H9 (cell line): ENCODE results near the gene ATP6V0A4. TPM values are rescaled to one million over a fixed set of nuclear protein-coding genes. Genes with fewer than 3 reads are reported as not detected.

Experiments
- DNase-seq: peaks from one replicate; pipeline ENCODE4 v3.0.0-alpha.2; 2017
- H2AFZ ChIP-seq: one replicate; pipeline ENCODE4 v1.6.1; 2013; ENCODE audit warnings: mild to moderate bottlenecking, low read length, control low read depth, moderate library complexity
- H2AK5ac ChIP-seq: 2 replicates; pipeline ENCODE4 v1.6.1; 2013; ENCODE audit warnings: low read length, control low read depth, mixed read lengths; ENCODE audit not compliant: insufficient read length
- H2BK120ac ChIP-seq: one replicate; pipeline ENCODE4 v1.6.1; 2013; ENCODE audit warnings: low read depth, mild to moderate bottlenecking, low read length, control low read depth, inconsistent platforms; ENCODE audit not compliant: poor library complexity, severe bottlenecking
- H2BK12ac ChIP-seq: 2 replicates; pipeline ENCODE4 v1.6.1; 2013; ENCODE audit warnings: low read length, control low read depth, mixed read lengths, low read depth; ENCODE audit not compliant: insufficient read length
- H2BK15ac ChIP-seq: 2 replicates; pipeline ENCODE4 v1.6.1; 2013; ENCODE audit warnings: low read depth, low read length, control low read depth
- H2BK20ac ChIP-seq: one replicate; pipeline ENCODE4 v1.6.1; 2013; ENCODE audit warnings: low read depth, mild to moderate bottlenecking, low read length, control low read depth, inconsistent platforms; ENCODE audit not compliant: poor library complexity, severe bottlenecking
- H2BK5ac ChIP-seq: 2 replicates; pipeline ENCODE4 v1.6.1; 2013; ENCODE audit warnings: low read length, control low read depth, mixed read lengths; ENCODE audit not compliant: insufficient read length
- H3K14ac ChIP-seq: 2 replicates; pipeline ENCODE4 v1.6.1; 2013; ENCODE audit warnings: low read length, control low read depth; ENCODE audit not compliant: insufficient read depth
- H3K18ac ChIP-seq: 2 replicates; pipeline ENCODE4 v1.6.1; 2013; ENCODE audit warnings: low read depth, mild to moderate bottlenecking, mixed read lengths, low read length, control low read depth; ENCODE audit not compliant: insufficient read length
- H3K23ac ChIP-seq: 2 replicates; pipeline ENCODE4 v1.6.1; 2013; ENCODE audit warnings: low read length, control low read depth, mixed read lengths, low read depth; ENCODE audit not compliant: insufficient read length
- H3K23me2 ChIP-seq: 2 replicates; pipeline ENCODE4 v1.6.1; 2013; ENCODE audit warnings: low read depth, mild to moderate bottlenecking, mixed read lengths, low read length, control low read depth; ENCODE audit not compliant: insufficient read length, poor library complexity, severe bottlenecking
- H3K27ac ChIP-seq: 2 replicates; pipeline ENCODE4 v1.5.1; 2013; ENCODE audit warnings: low read length, control low read depth, mixed read lengths, low read depth; ENCODE audit not compliant: insufficient read length
- H3K27me3 ChIP-seq: 2 replicates; pipeline ENCODE4 v1.6.1; 2013; ENCODE audit warnings: low read length, control low read depth, inconsistent platforms; ENCODE audit not compliant: insufficient read depth
- H3K4ac ChIP-seq: 2 replicates; pipeline ENCODE4 v1.6.1; 2013; ENCODE audit warnings: low read depth, mild to moderate bottlenecking, control low read depth, inconsistent platforms, low read length, moderate library complexity
- H3K4me1 ChIP-seq: 2 replicates; pipeline ENCODE4 v1.6.1; 2013; ENCODE audit warnings: low read length, control low read depth, inconsistent platforms; ENCODE audit not compliant: insufficient read depth
- H3K4me2 ChIP-seq: 2 replicates; pipeline ENCODE4 v1.6.1; 2013; ENCODE audit warnings: low read length, control low read depth, mixed read lengths; ENCODE audit not compliant: insufficient read length, insufficient read depth
- H3K56ac ChIP-seq: 2 replicates; pipeline ENCODE4 v1.6.1; 2013; ENCODE audit warnings: low read depth, mild to moderate bottlenecking, mixed read lengths, low read length, control low read depth; ENCODE audit not compliant: insufficient read length
- H3K79me1 ChIP-seq: 2 replicates; pipeline ENCODE4 v1.6.1; 2013; ENCODE audit warnings: low read depth, mild to moderate bottlenecking, moderate library complexity, low read length, control low read depth, inconsistent platforms; ENCODE audit not compliant: insufficient read depth, poor library complexity, severe bottlenecking
- H3K79me2 ChIP-seq: 2 replicates; pipeline ENCODE4 v1.6.1; 2013; ENCODE audit warnings: low read length, control low read depth, inconsistent platforms; ENCODE audit not compliant: insufficient read depth
- H3K9ac ChIP-seq: 2 replicates; pipeline ENCODE4 v1.6.1; 2013; ENCODE audit warnings: low read length, control low read depth, mixed read lengths; ENCODE audit not compliant: insufficient read length; ENCODE audit errors: extremely low read depth
- H3K9me3 ChIP-seq: one replicate; pipeline ENCODE4 v1.6.1; 2013; ENCODE audit warnings: low read depth, low read length, inconsistent platforms; ENCODE audit not compliant: control insufficient read depth
- H3T11ph ChIP-seq: one replicate; pipeline ENCODE4 v1.6.1; 2013; ENCODE audit warnings: mild to moderate bottlenecking, low read length, control low read depth, inconsistent platforms
- H4K20me1 ChIP-seq: one replicate; pipeline ENCODE4 v1.6.1; 2013; ENCODE audit not compliant: control insufficient read depth, insufficient read length, insufficient read depth
- H4K5ac ChIP-seq: 2 replicates; pipeline ENCODE4 v1.6.1; 2013; ENCODE audit warnings: low read depth, mild to moderate bottlenecking, mixed read lengths, low read length, control low read depth; ENCODE audit not compliant: insufficient read length
- H4K8ac ChIP-seq: replicated peaks from 2 replicates; pipeline ENCODE4 v1.6.1; 2013; ENCODE audit warnings: low read length, control low read depth, mixed read lengths, low read depth; ENCODE audit not compliant: insufficient read length
- H4K91ac ChIP-seq: 2 replicates; pipeline ENCODE4 v1.6.1; 2013; ENCODE audit warnings: low read depth, mild to moderate bottlenecking, moderate library complexity, mixed read lengths, low read length, control low read depth; ENCODE audit not compliant: insufficient read length
- H3K27ac Mint-ChIP-seq, 3 experiments: 2 replicates in 2 of 3; 3 replicates in 1 of 3; pipeline ENCODE4 v1.8.0; 2020 to 2021; ENCODE audit warnings: mixed read lengths in 3 of 3, mild to moderate bottlenecking in 1 of 3, moderate library complexity in 1 of 3
- H3K27me3 Mint-ChIP-seq: 2 replicates; pipeline ENCODE4 v1.8.0; 2021; ENCODE audit warnings: low read depth, mild to moderate bottlenecking, moderate library complexity, mixed read lengths
- H3K36me3 Mint-ChIP-seq, 3 experiments: 2 replicates in 2 of 3; 3 replicates in 1 of 3; pipeline ENCODE4 v1.8.0; 2020 to 2021; ENCODE audit warnings: low read depth in 3 of 3, mixed read lengths in 3 of 3; ENCODE audit not compliant: insufficient read depth in 1 of 3
- H3K4me1 Mint-ChIP-seq, 2 experiments: 2 replicates each; pipeline ENCODE4 v1.8.0; 2020; ENCODE audit warnings: mixed read lengths in 2 of 2
- H3K4me3 Mint-ChIP-seq, 2 experiments: 2 replicates in 1 of 2; 3 replicates in 1 of 2; pipeline ENCODE4 v1.8.0; 2020 to 2021; ENCODE audit warnings: mild to moderate bottlenecking in 2 of 2, mixed read lengths in 2 of 2, moderate library complexity in 1 of 2
- H3K9me3 Mint-ChIP-seq, 2 experiments: 2 replicates in 1 of 2; 3 replicates in 1 of 2; pipeline ENCODE4 v1.8.0; 2020; ENCODE audit warnings: mild to moderate bottlenecking in 2 of 2, mixed read lengths in 2 of 2, moderate library complexity in 1 of 2
- CTCF ChIP-seq: fragments of 200-600 bp; sonication (generic); conservative IDR thresholded peaks from 3 replicates; pipeline ENCODE4 v1.8.0; 2021; ENCODE audit warnings: antibody characterized with exemption, mild to moderate bottlenecking
- WGBS: extraction: QIAGEN DNeasy Blood & Tissue Kit; methylation state at CpG from one replicate; pipeline ENCODE4 v1.1.7; 2013; ENCODE audit warnings: missing lambda C conversion rate, low lambda C conversion rate, mixed read lengths; ENCODE audit not compliant: insufficient read length; ENCODE audit errors: extremely low coverage; 5-methylcytosine and 5-hydroxymethylcytosine counted together
- total RNA-seq: library from RNA; stranded (reverse); gene quantifications from 2 replicates; pipeline ENCODE4 v1.2.1, GENCODE V29; 2021

Gene ATP6V0A4
- total RNA-seq, 1 experiment from 2014 or later = 0.79 TPM

- Histone ChIP-seq H2BK5ac (no peak overlapping the region), H3K4ac (no peak overlapping the region), H3K56ac (no peak overlapping the region), H2BK15ac (no peak overlapping the region), H3K4me1 (no peaks in the 10 kb centered on the region), H3K27me3 (no peaks in the 10 kb centered on the region), H3K18ac (no peak overlapping the region), H3K27ac (no peak overlapping the region), H2BK20ac (no peak overlapping the region), H3T11ph (no peak overlapping the region), H3K9ac (no peak overlapping the region), H3K79me1 (no peaks in the 10 kb centered on the region), H4K20me1 (no peaks in the 10 kb centered on the region), H4K5ac (no peak overlapping the region), H3K9me3 (no peaks in the 10 kb centered on the region), H2AK5ac (no peak overlapping the region), H3K14ac (no peak overlapping the region), H3K79me2 (no peaks in the 10 kb centered on the region), H4K91ac (no peak overlapping the region), H4K8ac (no peak overlapping the region), H2BK120ac (no peak overlapping the region), H3K23me2 (no peaks in the 10 kb centered on the region), H3K4me2 (no peak overlapping the region), H2BK12ac (no peak overlapping the region), H3K23ac (no peak overlapping the region), H2AFZ (no peak overlapping the region)
- WGBS = no CpG with 5 or more reads among the region's 3 CpGs
- H3K4me3 Mint-ChIP-seq = no peak overlapping the region
- no peaks in the 10 kb centered on the region; the same call in 1 of the 2 replicates for H3K27me3 Mint-ChIP-seq
- H3K4me1 Mint-ChIP-seq = no peaks in the 10 kb centered on the region
- no peak overlapping the region for H3K27ac Mint-ChIP-seq
- DNase-seq = no peak
- H3K36me3 Mint-ChIP-seq = peaks cover 0 to 5% (median 0%) of the 10 kb centered on the region in 3 experiments; a peak in 1 of 7 replicates
- H3K9me3 Mint-ChIP-seq = peaks cover 4 to 6% of the 10 kb centered on the region in 2 experiments; a peak in 2 of 5 replicates
- no peak for TF ChIP-seq CTCF
Observed at GRCh38 chr7:138684340-138684739, 113.7 kb downstream of the ATP6V0A4 start.
